Measurements from ENCODE around the gene ALG9.

GRCh38 chr11:111905411-111905810 is 34.0 kb upstream of the ALG9 start:
- no peak for TF ChIP-seq CTCF (IDR thresholded peaks at IDR 0.05 in 4 of 5, conservative IDR thresholded peaks at IDR 0.05 in 1 of 5)
- TF ChIP-seq POLR2A (IDR thresholded peaks at IDR 0.05): no peak
